Activated CD4-positive, alpha-beta T cell treated with anti-CD3 and anti-CD28 coated beads for 36 hours (primary cell): ENCODE results near the gene NEURL1. TPM values are rescaled to one million over a fixed set of nuclear protein-coding genes. Genes with fewer than 3 reads are reported as not detected.

Experiments
- ATAC-seq: fragments of 200-7000 bp; cut with Tn5 transposase; one replicate; pipeline ENCODE4 v1.10.0; 2021; ENCODE audit warnings: mild to moderate bottlenecking, moderate library complexity
- CTCF ChIA-PET: fragments of 350-600 bp; sonication (Branson Sonifier 250); formaldehyde crosslinking; loops from one replicate; lab custom pipeline; 2021; ENCODE audit warnings: antibody characterized with exemption; lab: Charles Lee
- POLR2A ChIA-PET: fragments of 350-600 bp; sonication (Branson Sonifier 250); formaldehyde crosslinking; loops from one replicate; lab custom pipeline; 2021; ENCODE audit warnings: antibody characterized with exemption, inconsistent platforms; lab: Charles Lee
- DNase-seq: peaks from one replicate; pipeline ENCODE4 v3.0.0-alpha.2; 2020
- H3K27ac Mint-ChIP-seq: one replicate; pipeline ENCODE4 v1.8.0; 2021; ENCODE audit warnings: mixed read lengths
- H3K27me3 Mint-ChIP-seq: one replicate; pipeline ENCODE4 v1.8.0; 2021; ENCODE audit warnings: mixed read lengths
- H3K36me3 Mint-ChIP-seq: one replicate; pipeline ENCODE4 v1.8.0; 2021; ENCODE audit warnings: low read depth, mixed read lengths
- H3K4me1 Mint-ChIP-seq: one replicate; pipeline ENCODE4 v1.8.0; 2021; ENCODE audit warnings: mixed read lengths
- H3K4me3 Mint-ChIP-seq: one replicate; pipeline ENCODE4 v1.8.0; 2021; ENCODE audit warnings: mild to moderate bottlenecking, moderate library complexity, mixed read lengths
- H3K9me3 Mint-ChIP-seq: one replicate; pipeline ENCODE4 v1.8.0; 2021; ENCODE audit warnings: low read depth, mixed read lengths
- intact Hi-C, 2 experiments: fragments of 100-400 bp; cut with DNase I in 1 of 2; cut with micrococcal nuclease in 1 of 2; formaldehyde crosslinking; loops; one replicate each; pipeline versions ENCODE4 v1.14.2 to v1.15.1; 2022 to 2024; cut with DNase I, micrococcal nuclease
- total RNA-seq, 2 experiments: library from RNA; stranded (reverse); gene quantifications; one replicate each; pipeline ENCODE4 v1.2.3, GENCODE V29; 2021

NEURL1 gene
- total RNA-seq, 2 experiments from 2014 or later, result 2.3 to 2.4 TPM

GRCh38 chr10:103592186-103593021 lies 98.9 kb downstream of the NEURL1 start:
- Mint-ChIP-seq H3K36me3 (no peaks in the 10 kb centered on the region), H3K4me1 (peaks cover 3% of the 10 kb centered on the region), H3K27me3 (no peaks in the 10 kb centered on the region), H3K4me3 (no peak overlapping the region), H3K9me3 (no peaks in the 10 kb centered on the region), H3K27ac (no peak overlapping the region)
- ChIA-PET CTCF (interaction anchor here (0.5 to 2.5 kb wide), 10 partner anchors 10 to 474 kb away, joined by 3 to 16 read pairs (median 4); no protein-coding TSS in a partner anchor), POLR2A (no interaction called here)
- DNase-seq (peak; percentile 72), ATAC-seq (peak; percentile 90)
- intact Hi-C loops, result no loop called here

GRCh38 chr10:103593022-103593570 lies 99.6 kb downstream of the NEURL1 start:
- no peak for ATAC-seq
- intact Hi-C loops, result no loop called here
- Mint-ChIP-seq H3K36me3 (no peaks in the 10 kb centered on the region), H3K27me3 (no peaks in the 10 kb centered on the region), H3K4me1 (peaks cover 3% of the 10 kb centered on the region), H3K9me3 (no peaks in the 10 kb centered on the region), H3K4me3 (no peak overlapping the region), H3K27ac (no peak overlapping the region)
- CTCF ChIA-PET, result interaction anchor here (0.5 to 2.5 kb wide), 10 partner anchors 10 to 475 kb away, joined by 3 to 16 read pairs (median 4); no protein-coding TSS in a partner anchor
- no peak for DNase-seq
- POLR2A ChIA-PET, result no interaction called here

- no peaks in the 10 kb centered on the region for H3K4me1 Mint-ChIP-seq
- no peak overlapping the region for H3K27ac Mint-ChIP-seq
- no peaks in the 10 kb centered on the region for H3K27me3 Mint-ChIP-seq
- POLR2A ChIA-PET, result no interaction called here
- no peak overlapping the region for H3K4me3 Mint-ChIP-seq
- CTCF ChIA-PET, result interaction anchor here (0.5 to 0.7 kb wide), 5 partner anchors 11 to 628 kb away, joined by 3 to 4 read pairs (median 3); no protein-coding TSS in a partner anchor
- H3K9me3 Mint-ChIP-seq, result no peaks in the 10 kb centered on the region
- no peak for ATAC-seq
- no peak for DNase-seq
- intact Hi-C loops, result no loop called here
- H3K36me3 Mint-ChIP-seq, result no peaks in the 10 kb centered on the region
Observed at GRCh38 chr10:103595933-103596726, 102.6 kb downstream of the NEURL1 start.

GRCh38 chr10:103597003-103597402 lies 103.5 kb downstream of the NEURL1 start:
- intact Hi-C loops, result no loop called here
- no peak overlapping the region for H3K4me3 Mint-ChIP-seq
- ATAC-seq (no peak), DNase-seq (no peak)
- no peaks in the 10 kb centered on the region for H3K27me3 Mint-ChIP-seq
- no peaks in the 10 kb centered on the region for H3K9me3 Mint-ChIP-seq
- H3K36me3 Mint-ChIP-seq, result no peaks in the 10 kb centered on the region
- POLR2A ChIA-PET, result no interaction called here
- H3K27ac Mint-ChIP-seq, result no peak overlapping the region
- no peaks in the 10 kb centered on the region for H3K4me1 Mint-ChIP-seq
- CTCF ChIA-PET, result interaction anchor here (0.7 to 2.8 kb wide), 3 partner anchors 90 to 629 kb away, joined by 3 to 25 read pairs (median 4); no protein-coding TSS in a partner anchor

GRCh38 chr10:103598654-103599115 lies 105.2 kb downstream of the NEURL1 start:
- H3K27me3 Mint-ChIP-seq, result no peaks in the 10 kb centered on the region
- ATAC-seq, result peak; percentile 26
- no peaks in the 10 kb centered on the region for H3K9me3 Mint-ChIP-seq
- ChIA-PET CTCF (interaction anchor here (1.3 to 2.8 kb wide), 3 partner anchors 15 to 90 kb away, joined by 3 to 25 read pairs (median 4); no protein-coding TSS in a partner anchor), POLR2A (no interaction called here)
- DNase-seq, result peak; percentile 48
- H3K4me3 Mint-ChIP-seq, result no peak overlapping the region
- intact Hi-C loops, result loop anchor here in 1 of 2 experiments (1.0 kb wide), 1 partner anchor 88 kb away; no protein-coding TSS in a partner anchor
- no peak overlapping the region for H3K27ac Mint-ChIP-seq
- peaks cover 1% of the 10 kb centered on the region for H3K36me3 Mint-ChIP-seq
- H3K4me1 Mint-ChIP-seq, result no peaks in the 10 kb centered on the region

- Mint-ChIP-seq H3K4me1 (no peaks in the 10 kb centered on the region), H3K27ac (no peak overlapping the region), H3K4me3 (no peak overlapping the region), H3K27me3 (no peaks in the 10 kb centered on the region), H3K36me3 (peaks cover 1% of the 10 kb centered on the region), H3K9me3 (no peaks in the 10 kb centered on the region)
- CTCF ChIA-PET, result interaction anchor here (1.3 to 2.8 kb wide), 2 partner anchors 15 to 88 kb away, joined by 3 to 25 read pairs; no protein-coding TSS in a partner anchor
- intact Hi-C loops, result no loop called here
- ATAC-seq, result no peak
- POLR2A ChIA-PET, result no interaction called here
- DNase-seq, result no peak
Observed at GRCh38 chr10:103599211-103599610, 105.7 kb downstream of the NEURL1 start.

- CTCF ChIA-PET, result interaction anchor here (0.8 to 1.3 kb wide), 2 partner anchors 14 to 58 kb away, joined by 3 read pairs; no protein-coding TSS in a partner anchor
Observed at GRCh38 chr10:103599907-103600306, 106.4 kb downstream of the NEURL1 start.

GRCh38 chr10:103600325-103600724 lies 106.8 kb downstream of the NEURL1 start:
- Mint-ChIP-seq H3K9me3 (no peaks in the 10 kb centered on the region), H3K36me3 (peaks cover 1% of the 10 kb centered on the region), H3K27ac (no peak overlapping the region), H3K4me1 (no peaks in the 10 kb centered on the region), H3K4me3 (no peak overlapping the region), H3K27me3 (no peaks in the 10 kb centered on the region)
- DNase-seq (no peak), ATAC-seq (no peak)
- intact Hi-C loops, result no loop called here
- POLR2A ChIA-PET, result no interaction called here
- CTCF ChIA-PET, result interaction anchor here (0.8 kb wide), 1 partner anchor 58 kb away, joined by 3 read pairs; no protein-coding TSS in a partner anchor

More at GRCh38 chr10:103599907-103600306, 106.4 kb downstream of the NEURL1 start:
- Mint-ChIP-seq H3K27ac (no peak overlapping the region), H3K36me3 (peaks cover 1% of the 10 kb centered on the region), H3K4me1 (no peaks in the 10 kb centered on the region), H3K27me3 (no peaks in the 10 kb centered on the region), H3K9me3 (no peaks in the 10 kb centered on the region), H3K4me3 (no peak overlapping the region)
- intact Hi-C loops, result no loop called here
- POLR2A ChIA-PET, result no interaction called here
- ATAC-seq, result no peak
- DNase-seq, result no peak

GRCh38 chr10:103600956-103601569 lies 107.6 kb downstream of the NEURL1 start:
- CTCF ChIA-PET, result interaction anchor here (0.8 kb wide), 1 partner anchor 85 kb away, joined by 3 read pairs; no protein-coding TSS in a partner anchor
- no peak overlapping the region for H3K4me3 Mint-ChIP-seq
- POLR2A ChIA-PET, result no interaction called here
- H3K36me3 Mint-ChIP-seq, result peaks cover 3% of the 10 kb centered on the region
- no peaks in the 10 kb centered on the region for H3K4me1 Mint-ChIP-seq
- no peaks in the 10 kb centered on the region for H3K9me3 Mint-ChIP-seq
- DNase-seq (no peak), ATAC-seq (no peak)
- intact Hi-C loops, result no loop called here
- no peaks in the 10 kb centered on the region for H3K27me3 Mint-ChIP-seq
- no peak overlapping the region for H3K27ac Mint-ChIP-seq

- CTCF ChIA-PET, result interaction anchor here (1.3 kb wide), 1 partner anchor 9 kb away, joined by 4 read pairs; no protein-coding TSS in a partner anchor
- no peaks in the 10 kb centered on the region for H3K4me1 Mint-ChIP-seq
Observed at GRCh38 chr10:103602028-103602851, 108.7 kb downstream of the NEURL1 start.

More at GRCh38 chr10:103602028-103602851, 108.7 kb downstream of the NEURL1 start:
- no peak overlapping the region for H3K27ac Mint-ChIP-seq
- POLR2A ChIA-PET, result no interaction called here
- no peak overlapping the region for H3K4me3 Mint-ChIP-seq
- intact Hi-C loops, result no loop called here
- H3K36me3 Mint-ChIP-seq, result peaks cover 4% of the 10 kb centered on the region
- ATAC-seq (no peak), DNase-seq (no peak)
- no peaks in the 10 kb centered on the region for H3K9me3 Mint-ChIP-seq
- no peaks in the 10 kb centered on the region for H3K27me3 Mint-ChIP-seq
